H1 (cell line): ENCODE data around the gene CLIP3. TPM values are rescaled to one million over a fixed set of nuclear protein-coding genes. Genes with fewer than 3 reads are reported as not detected.

Source experiments
- CTCF ChIA-PET: fragments of 300-600 bp; sonication (Branson Sonifier 250); formaldehyde crosslinking; loops from one replicate; lab custom pipeline; 2021; ENCODE audit not compliant: partially characterized antibody; lab: Charles Lee
- POLR2A ChIA-PET: fragments of 300-600 bp; sonication (Branson Sonifier 250); formaldehyde crosslinking; loops from one replicate; lab custom pipeline; 2021; ENCODE audit warnings: inconsistent platforms; ENCODE audit not compliant: partially characterized antibody; lab: Charles Lee
- DNase-seq, 2 experiments: peaks; one replicate each; pipeline versions ENCODE4 v3.0.0 to v3.0.0-alpha.2; 2010 to 2022; ENCODE audit warnings: low spot score in 2 of 2, low read depth in 1 of 2, mixed read lengths in 1 of 2
- FAIRE-seq: peaks from 2 replicates; lab custom pipeline; 2011; peaks lifted over from hg19 to GRCh38; lab: Jason Lieb, UNC
- H2AFZ ChIP-seq: 2 replicates; pipeline ENCODE4 v1.8.1; 2012; ENCODE audit warnings: low read length, inconsistent platforms
- H2AK5ac ChIP-seq: 2 replicates; pipeline ENCODE4 v1.6.1; 2013; ENCODE audit warnings: low read depth, low read length
- H2BK120ac ChIP-seq: replicated peaks from 2 replicates; pipeline ENCODE3; 2013; ENCODE audit warnings: low read depth, low read length, inconsistent platforms
- H2BK12ac ChIP-seq: 2 replicates; pipeline ENCODE4 v1.6.1; 2013; ENCODE audit warnings: low read depth, low read length
- H2BK15ac ChIP-seq: 2 replicates; pipeline ENCODE4 v1.6.1; 2013; ENCODE audit warnings: low read length
- H2BK20ac ChIP-seq: 2 replicates; pipeline ENCODE4 v1.6.1; 2013; ENCODE audit warnings: low read length
- H2BK5ac ChIP-seq: 2 replicates; pipeline ENCODE4 v1.6.1; 2013; ENCODE audit warnings: low read depth, low read length
- H3K14ac ChIP-seq: 2 replicates; pipeline ENCODE4 v1.6.1; 2013; ENCODE audit warnings: inconsistent platforms; ENCODE audit not compliant: insufficient read length
- H3K18ac ChIP-seq: 2 replicates; pipeline ENCODE4 v1.6.1; 2013; ENCODE audit warnings: low read length; ENCODE audit errors: extremely low read depth
- H3K23ac ChIP-seq: 2 replicates; pipeline ENCODE4 v1.6.1; 2013; ENCODE audit warnings: inconsistent platforms; ENCODE audit not compliant: insufficient read length
- H3K23me2 ChIP-seq: 2 replicates; pipeline ENCODE4 v1.6.1; 2013; ENCODE audit warnings: low read depth, low read length
- H3K27ac ChIP-seq: 2 replicates; pipeline ENCODE4 v1.6.1; 2011; ENCODE audit warnings: low read depth, low read length, inconsistent platforms
- H3K27me3 ChIP-seq, 4 experiments: replicated peaks in 1 of 4; 1 replicate in 1 of 4; 2 replicates in 3 of 4; pipeline versions ENCODE4 v1.6.1 to v1.8.1; 2011 to 2013; ENCODE audit warnings: low read length in 3 of 4, mild to moderate bottlenecking in 3 of 4, inconsistent platforms in 2 of 4, mixed read lengths in 2 of 4, moderate library complexity in 1 of 4; ENCODE audit not compliant: control insufficient read depth in 3 of 4, insufficient read depth in 3 of 4; ENCODE audit errors: extremely low read depth in 1 of 4
- H3K36me3 ChIP-seq, 4 experiments: 2 replicates each; pipeline versions ENCODE4 v1.6.1 to v1.8.1; 2011 to 2013; ENCODE audit warnings: mild to moderate bottlenecking in 4 of 4, low read length in 3 of 4, moderate library complexity in 2 of 4, control low read depth in 1 of 4, inconsistent platforms in 1 of 4; ENCODE audit not compliant: insufficient read depth in 4 of 4, control insufficient read depth in 2 of 4
- H3K4ac ChIP-seq: replicated peaks from 2 replicates; pipeline ENCODE3; 2013; ENCODE audit warnings: low read length, low read depth, mixed read lengths, inconsistent platforms; ENCODE audit not compliant: insufficient read length
- H3K4me1 ChIP-seq, 4 experiments: replicated peaks in 1 of 4; 1 replicate in 1 of 4; 2 replicates in 3 of 4; pipeline versions ENCODE4 v1.6.1 to v1.8.1; 2011 to 2013; ENCODE audit warnings: low read length in 3 of 4, inconsistent platforms in 2 of 4, mixed read lengths in 1 of 4; ENCODE audit not compliant: insufficient read depth in 4 of 4, control insufficient read depth in 3 of 4
- H3K4me2 ChIP-seq, 2 experiments: 2 replicates each; pipeline versions ENCODE4 v1.6.1 to v1.8.1; 2011 to 2013; ENCODE audit warnings: low read depth in 2 of 2, low read length in 2 of 2, control low read depth in 1 of 2, inconsistent platforms in 1 of 2, mild to moderate bottlenecking in 1 of 2; ENCODE audit not compliant: insufficient read depth in 1 of 2
- H3K4me3 ChIP-seq, 4 experiments: fragments of 200-600, 300-600 bp in 1 of 4; sonication (generic), shearing (Covaris generic), sonication (Bioruptor Twin) in 1 of 4; 2 replicates each; pipeline versions ENCODE4 v1.5.1 to v1.8.1; 2011 to 2016; ENCODE audit warnings: low read length in 4 of 4, low read depth in 3 of 4, control low read depth in 2 of 4, inconsistent platforms in 2 of 4, mild to moderate bottlenecking in 2 of 4, mixed read lengths in 1 of 4, moderate library complexity in 1 of 4; ENCODE audit not compliant: insufficient read depth in 2 of 4; ENCODE audit errors: extremely low read depth in 1 of 4
- H3K56ac ChIP-seq: replicated peaks from 2 replicates; pipeline ENCODE3; 2013; ENCODE audit warnings: low read depth, mild to moderate bottlenecking, mixed read lengths, low read length, inconsistent platforms; ENCODE audit not compliant: insufficient read length
- H3K79me1 ChIP-seq: 2 replicates; pipeline ENCODE4 v1.6.1; 2013; ENCODE audit warnings: low read depth, low read length, control low read depth
- H3K79me2 ChIP-seq, 2 experiments: 2 replicates each; pipeline versions ENCODE4 v1.6.1 to v1.8.1; 2012 to 2013; ENCODE audit warnings: low read length in 2 of 2, mild to moderate bottlenecking in 2 of 2, inconsistent platforms in 1 of 2; ENCODE audit not compliant: insufficient read depth in 2 of 2, control insufficient read depth in 1 of 2
- H3K9ac ChIP-seq, 4 experiments: replicated peaks in 1 of 4; 1 replicate in 1 of 4; 2 replicates in 3 of 4; pipeline versions ENCODE4 v1.6.1 to v1.8.1; 2011 to 2013; ENCODE audit warnings: low read depth in 3 of 4, low read length in 3 of 4, control low read depth in 2 of 4, mild to moderate bottlenecking in 2 of 4, moderate library complexity in 2 of 4, inconsistent platforms in 1 of 4; ENCODE audit errors: extremely low read depth in 1 of 4
- H3K9me3 ChIP-seq, 2 experiments: 2 replicates each; pipeline versions ENCODE4 v1.6.1 to v1.8.1; 2012 to 2013; ENCODE audit warnings: mild to moderate bottlenecking in 2 of 2, moderate library complexity in 2 of 2, control low read depth in 1 of 2, inconsistent platforms in 1 of 2, low read depth in 1 of 2, low read length in 1 of 2, mixed read lengths in 1 of 2; ENCODE audit not compliant: insufficient read depth in 2 of 2
- H4K20me1 ChIP-seq, 2 experiments: replicated peaks in 1 of 2; 2 replicates each; pipeline versions ENCODE3 to v1.8.1; 2011 to 2013; ENCODE audit warnings: inconsistent platforms in 2 of 2, low read length in 2 of 2, mild to moderate bottlenecking in 1 of 2; ENCODE audit not compliant: insufficient read depth in 2 of 2, control insufficient read depth in 1 of 2
- H4K5ac ChIP-seq: 2 replicates; pipeline ENCODE4 v1.6.1; 2013; ENCODE audit warnings: low read length, low read depth, mixed read lengths, inconsistent platforms; ENCODE audit not compliant: insufficient read length
- H4K8ac ChIP-seq: 2 replicates; pipeline ENCODE4 v1.8.0; 2013; ENCODE audit warnings: mild to moderate bottlenecking, moderate library complexity, low read length, inconsistent platforms; ENCODE audit not compliant: insufficient read depth; ENCODE audit errors: extremely low read depth
- H4K91ac ChIP-seq: replicated peaks from 2 replicates; pipeline ENCODE3; 2013; ENCODE audit warnings: low read length, mixed read lengths, inconsistent platforms; ENCODE audit not compliant: insufficient read length
- BACH1 ChIP-seq: IDR thresholded peaks from 2 replicates; pipeline ENCODE4 v1.6.1; 2012; ENCODE audit warnings: low read length, improper control_type of control experiment
- CBX5 ChIP-seq: fragments of 300-800, 300-1000 bp; sonication (generic); IDR thresholded peaks from 2 replicates; pipeline ENCODE4 v1.7.1; 2016; ENCODE audit warnings: antibody characterized with exemption, low read length, low read depth
- CHD2 ChIP-seq: IDR thresholded peaks from 2 replicates; pipeline ENCODE4 v1.6.1; 2012; ENCODE audit warnings: low read length, improper control_type of control experiment
- EZH2 ChIP-seq: fragments of 200-600 bp; sonication (generic); IDR thresholded peaks from 2 replicates; pipeline ENCODE4 v1.7.1; 2012; ENCODE audit warnings: low read depth, mild to moderate bottlenecking, moderate library complexity, low read length, inconsistent platforms; ENCODE audit not compliant: severe bottlenecking
- MAFK ChIP-seq: IDR thresholded peaks from 2 replicates; pipeline ENCODE4 v1.6.1; 2012; ENCODE audit warnings: low read depth, mild to moderate bottlenecking, improper control_type of control experiment, low read length
- POLR2AphosphoS5 ChIP-seq: IDR thresholded peaks from 2 replicates; pipeline ENCODE4 v1.6.1; 2011; ENCODE audit warnings: low read depth, low read length
- TEAD4 ChIP-seq: IDR thresholded peaks from 2 replicates; pipeline ENCODE4 v1.6.1; 2012; ENCODE audit warnings: low read depth, low read length, inconsistent platforms, mixed read lengths
- WGBS, 2 experiments: shearing (Covaris generic) in 1 of 2; methylation state at CpG; one replicate each; pipeline versions ENCODE4 v1.1.6 to v1.1.7; 2013 to 2015; ENCODE audit warnings: low lambda C conversion rate in 2 of 2, mixed read lengths in 2 of 2, inconsistent platforms in 1 of 2, low coverage in 1 of 2, missing lambda C conversion rate in 1 of 2; ENCODE audit not compliant: insufficient replicate concordance in 2 of 2, insufficient coverage in 1 of 2, insufficient read length in 1 of 2; ENCODE audit errors: extremely low coverage in 1 of 2, missing lambda C conversion rate in 1 of 2; 5-methylcytosine and 5-hydroxymethylcytosine counted together
- polyA plus RNA-seq, 7 experiments: library from polyadenylated mRNA; depleted of rRNA in 3 of 7; stranded (reverse) in 5 of 7; unstranded in 2 of 7; fragments of >200 nt in 5 of 7; fragments of 200-250 nt in 2 of 7; gene quantifications; 1 replicate in 5 of 7; 2 replicates in 1 of 7; 4 replicates in 1 of 7; pipeline versions ENCODE4 v1.2.1 to v1.2.3, GENCODE V29; 2011 to 2013; ENCODE audit warnings: missing spikeins in 2 of 7, mixed read lengths in 2 of 7
- total RNA-seq: library from RNA; stranded (reverse); fragmentation: NEBNext Ultra II Directional; extraction: Animal tissue kit (Norgen Biotek cat#: 25700); gene quantifications from 2 replicates; pipeline ENCODE4 v1.2.1, GENCODE V29; 2021

The CLIP3 gene
- total and polyA plus RNA-seq, 2 of the 8 experiments (the other 6 are each of a cell fraction or from before 2014, with no cell fraction given) = 5.9 to 21.7 TPM

- Histone ChIP-seq H4K5ac (no peak overlapping the region), H3K79me1 (peaks cover 11% of the 10 kb centered on the region), H2BK12ac (no peak overlapping the region), H2AFZ (no peak overlapping the region), H3K27me3 (no peaks in the 10 kb centered on the region), H3K4me1 (peaks cover 0 to 5% (median 1%) of the 10 kb centered on the region in 4 experiments; a peak in 4 of 7 replicates), H3K36me3 (no peaks in the 10 kb centered on the region), H3K79me2 (peaks cover 0 to 9% of the 10 kb centered on the region in 2 experiments; a peak in 2 of 4 replicates), H3K14ac (no peak overlapping the region), H3K23me2 (peaks cover 10% of the 10 kb centered on the region; the same call in 1 of the 2 replicates), H3K4me2 (no peak overlapping the region), H3K27ac (no peak overlapping the region), H4K20me1 (peaks cover 0 to 6% of the 10 kb centered on the region in 2 experiments), H2BK5ac (no peak overlapping the region), H3K9ac (no peak overlapping the region), H4K8ac (no peak overlapping the region), H3K23ac (no peak overlapping the region), H3K18ac (no peak overlapping the region), H4K91ac (no peak overlapping the region), H3K4ac (no peak overlapping the region), H3K4me3 (no peak overlapping the region), H2BK20ac (no peak overlapping the region), H3K56ac (no peak overlapping the region), H2AK5ac (no peak overlapping the region), H3K9me3 (no peaks in the 10 kb centered on the region; a peak in 1 of 4 replicates), H2BK120ac (no peak overlapping the region), H2BK15ac (no peak overlapping the region)
- ChIA-PET POLR2A (interaction anchor here (1.0 to 1.3 kb wide), 2 partner anchors 15 to 28 kb away, joined by 3 read pairs; no protein-coding TSS in a partner anchor), CTCF (interaction anchor here (0.5 to 1.6 kb wide), 5 partner anchors 11 to 64 kb away, joined by 3 read pairs; partner anchors contain the start of gene SYNE4)
- DNase-seq (no peak), FAIRE-seq (no peak)
- WGBS, 2 experiments = 85% methylated on average over 7 of the region's 7 CpGs; no CpG with 5 or more reads in 1 of the 2 experiments
- TF ChIP-seq POLR2AphosphoS5 (no peak), TEAD4 (no peak), CBX5 (no peak), EZH2 (no peak), CHD2 (no peak), BACH1 (no peak), MAFK (no peak)
These were observed 40.8 kb downstream of the CLIP3 start for GRCh38 chr19:35991731-35992450.
